Effector CD4-positive, alpha-beta T cell (primary cell): ENCODE measurements around the gene GHDC.
"Not testable (repeated sequence)": the region's sequence is repeated elsewhere in the genome, so short reads cannot be mapped to it uniquely, and the experiment has no call there.

Experiments
- DNase-seq: peaks from one replicate; pipeline ENCODE4 v3.0.0-alpha.2; 2020

Gene GHDC

GRCh38 chr17:42142371-42142896, 51.9 kb downstream of the GHDC start:
- no peak for DNase-seq

DNA sequence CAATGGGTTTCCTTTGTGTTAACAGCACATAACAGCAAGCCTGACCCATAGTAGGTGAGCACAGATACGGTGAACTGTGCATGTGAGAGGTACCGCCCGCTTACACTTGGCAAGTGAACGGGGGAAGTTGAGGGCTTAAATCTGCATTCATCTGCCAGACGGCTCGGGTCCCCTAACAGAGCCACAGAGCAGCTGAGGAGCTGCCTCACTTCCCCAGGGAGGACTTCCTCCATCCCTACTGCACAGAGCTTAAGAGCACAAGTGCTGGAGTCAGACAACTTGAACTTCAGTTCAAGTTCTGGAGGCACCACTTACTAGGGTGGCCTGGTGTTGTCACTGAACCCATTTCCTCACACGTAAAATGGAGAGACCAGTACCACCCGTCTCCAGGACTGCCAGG, 52.9 kb downstream of the GHDC start:
- DNase-seq, result no peak

GRCh38 chr17:42140690-42141089, 53.6 kb downstream of the GHDC start:
- not testable (repeated sequence) for DNase-seq
